Activated T-helper 1 cell treated with anti-CD3 and anti-CD28 coated beads, Interleukin-2, amount 50 U/mL, for 16 hours (primary cell): ENCODE measurements around the gene NRXN3.
"Not testable (repeated sequence)": the region's sequence is repeated elsewhere in the genome, so short reads cannot be mapped to it uniquely, and the experiment has no call there.

ENCODE experiments used
- DNase-seq, 2 donors: peaks; one replicate each; pipeline ENCODE4 v3.0.0-alpha.2; 2020; ENCODE audit warnings: low read depth in 1 of 2, low spot score in 1 of 2

Gene NRXN3

DNA sequence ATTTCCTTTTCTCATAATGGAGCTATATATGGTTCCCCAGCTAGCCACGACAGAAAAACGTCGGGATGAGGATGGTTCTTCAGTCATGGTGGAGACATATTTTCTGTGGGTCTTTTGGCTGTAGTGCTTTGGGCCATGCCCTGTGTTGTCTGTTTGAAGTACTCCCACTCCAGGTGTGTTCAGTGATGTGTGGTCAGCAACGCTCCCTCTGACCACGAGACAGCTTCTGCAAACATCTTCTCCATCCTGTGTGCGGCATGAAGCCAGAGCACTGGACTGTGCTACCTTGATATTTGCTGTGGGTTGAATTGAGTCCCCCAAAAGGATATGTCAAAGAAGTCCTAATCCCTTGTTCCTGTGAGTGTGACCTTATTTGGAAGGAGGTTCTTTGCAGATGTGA, 931.2 kb downstream of the NRXN3 start:
- DNase-seq, result no peak

DNA sequence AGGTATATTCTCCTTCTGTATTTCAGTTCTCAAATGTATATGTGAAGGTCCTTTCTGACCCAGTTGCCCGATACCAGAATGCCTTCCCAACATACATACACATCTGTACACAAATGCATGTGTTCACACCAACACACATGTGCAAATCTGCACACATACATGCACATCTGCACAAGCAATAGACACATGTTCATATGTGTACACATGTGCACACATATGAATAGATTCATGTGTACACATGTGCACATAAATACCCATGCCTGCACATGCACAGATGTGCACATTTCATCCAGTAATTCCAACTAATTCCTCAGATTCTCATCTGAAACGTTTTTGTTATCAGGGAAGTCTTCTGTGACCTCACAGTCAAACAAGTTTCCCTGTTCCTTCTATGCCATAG, 933.6 kb downstream of the NRXN3 start:
- no peak for DNase-seq

DNA sequence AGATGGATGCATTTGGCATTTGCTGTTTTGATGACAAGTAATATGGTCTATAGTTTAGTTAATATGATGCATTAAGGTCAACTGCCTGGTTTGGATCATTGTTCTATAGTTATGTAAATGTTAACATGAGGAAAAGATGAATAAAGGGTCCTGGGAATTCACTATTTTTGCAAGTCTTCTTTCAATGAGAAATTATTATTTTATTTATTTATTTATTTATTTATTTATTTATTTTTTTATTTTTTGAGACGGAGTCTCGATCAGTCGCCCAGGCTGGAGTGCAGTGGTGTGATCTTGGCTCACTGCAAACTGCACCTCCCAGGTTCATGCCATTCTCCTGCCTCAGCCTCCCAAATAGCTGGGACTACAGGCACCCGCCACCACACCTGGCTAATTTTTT, 940.4 kb downstream of the NRXN3 start:
- DNase-seq, result not testable (repeated sequence)

DNA sequence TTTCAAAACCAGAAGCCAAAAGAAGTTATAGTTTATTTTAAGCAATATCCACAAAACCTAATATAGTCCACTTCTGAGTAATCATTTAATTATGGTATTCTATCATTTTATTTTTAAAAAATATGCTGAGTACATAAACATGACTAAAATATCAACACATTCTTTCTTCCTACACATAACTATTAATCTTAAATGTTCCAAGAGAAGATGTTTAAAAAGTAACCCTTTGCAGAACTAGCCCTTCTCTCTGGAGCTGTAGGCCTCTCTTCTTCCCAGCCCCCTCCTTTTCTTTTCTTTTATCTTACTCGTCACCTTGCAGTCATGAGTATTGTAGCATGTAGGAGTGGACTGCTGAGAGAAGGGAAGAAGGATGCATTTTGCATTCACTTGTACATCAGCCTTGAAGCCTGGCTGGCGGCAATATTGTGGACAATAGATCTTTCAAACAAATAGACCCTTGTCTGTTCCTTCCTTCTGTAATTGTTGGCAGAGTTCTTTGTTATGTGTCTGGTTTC, 941.9 kb downstream of the NRXN3 start:
- DNase-seq, result no peak

DNA sequence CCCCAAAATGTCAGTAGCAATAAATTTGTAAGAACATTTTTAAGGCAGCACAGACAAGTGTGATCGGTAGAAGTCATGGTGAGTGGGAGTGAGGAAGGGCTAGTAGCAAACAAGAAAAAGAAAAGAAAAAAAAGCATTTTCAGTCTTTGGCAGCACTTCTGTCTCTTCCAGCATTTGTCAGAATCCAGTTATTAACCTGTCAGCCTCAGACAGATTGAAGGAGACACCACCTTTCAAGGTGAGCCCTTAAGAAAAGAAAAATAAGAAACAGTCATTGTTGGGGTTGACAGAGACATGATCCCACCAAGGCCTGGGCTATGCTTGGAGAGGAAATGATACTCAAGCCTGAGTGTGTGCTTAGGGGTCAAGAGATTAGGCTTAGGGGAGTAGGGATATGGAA, 947.4 kb downstream of the NRXN3 start:
- no peak for DNase-seq

DNA sequence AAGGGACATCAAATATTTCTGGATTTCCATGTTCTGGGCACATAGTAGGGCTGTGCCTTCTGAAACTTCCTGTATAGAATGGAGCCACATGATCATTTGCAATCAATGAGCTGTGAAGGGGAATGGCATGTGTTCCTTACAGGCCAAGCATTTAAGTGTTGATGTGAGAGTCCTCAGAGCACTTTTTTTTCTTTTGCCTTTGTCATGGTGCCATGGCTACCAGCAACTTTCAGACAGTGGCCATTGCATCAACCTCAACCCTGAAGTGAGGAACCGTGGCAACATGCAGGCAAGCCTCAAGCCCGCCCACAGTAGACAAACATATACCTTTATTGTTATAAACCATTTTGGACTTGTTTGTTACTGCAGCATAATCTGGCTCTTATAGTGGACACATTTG, 948.1 kb downstream of the NRXN3 start:
- DNase-seq, result no peak

DNA sequence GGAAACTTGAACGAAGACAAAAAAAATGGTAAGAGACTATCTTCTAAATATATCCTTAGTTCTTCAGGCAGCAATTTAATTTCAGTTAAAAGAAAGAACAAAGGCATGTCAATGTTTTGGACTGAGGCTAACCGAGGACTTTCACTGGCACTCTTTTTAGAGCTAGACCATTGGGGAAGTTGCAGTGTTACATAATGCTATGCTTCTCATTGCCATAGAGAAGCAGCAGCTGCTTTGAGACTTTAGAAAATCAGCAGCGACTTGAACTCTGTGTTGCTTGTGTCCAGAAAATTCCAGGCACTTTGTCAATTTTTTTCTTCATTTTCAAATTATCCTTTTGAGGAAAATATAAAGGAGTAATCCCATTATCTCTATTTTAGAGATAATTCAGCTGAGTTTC, 964.2 kb downstream of the NRXN3 start:
- DNase-seq, result no peak

DNA sequence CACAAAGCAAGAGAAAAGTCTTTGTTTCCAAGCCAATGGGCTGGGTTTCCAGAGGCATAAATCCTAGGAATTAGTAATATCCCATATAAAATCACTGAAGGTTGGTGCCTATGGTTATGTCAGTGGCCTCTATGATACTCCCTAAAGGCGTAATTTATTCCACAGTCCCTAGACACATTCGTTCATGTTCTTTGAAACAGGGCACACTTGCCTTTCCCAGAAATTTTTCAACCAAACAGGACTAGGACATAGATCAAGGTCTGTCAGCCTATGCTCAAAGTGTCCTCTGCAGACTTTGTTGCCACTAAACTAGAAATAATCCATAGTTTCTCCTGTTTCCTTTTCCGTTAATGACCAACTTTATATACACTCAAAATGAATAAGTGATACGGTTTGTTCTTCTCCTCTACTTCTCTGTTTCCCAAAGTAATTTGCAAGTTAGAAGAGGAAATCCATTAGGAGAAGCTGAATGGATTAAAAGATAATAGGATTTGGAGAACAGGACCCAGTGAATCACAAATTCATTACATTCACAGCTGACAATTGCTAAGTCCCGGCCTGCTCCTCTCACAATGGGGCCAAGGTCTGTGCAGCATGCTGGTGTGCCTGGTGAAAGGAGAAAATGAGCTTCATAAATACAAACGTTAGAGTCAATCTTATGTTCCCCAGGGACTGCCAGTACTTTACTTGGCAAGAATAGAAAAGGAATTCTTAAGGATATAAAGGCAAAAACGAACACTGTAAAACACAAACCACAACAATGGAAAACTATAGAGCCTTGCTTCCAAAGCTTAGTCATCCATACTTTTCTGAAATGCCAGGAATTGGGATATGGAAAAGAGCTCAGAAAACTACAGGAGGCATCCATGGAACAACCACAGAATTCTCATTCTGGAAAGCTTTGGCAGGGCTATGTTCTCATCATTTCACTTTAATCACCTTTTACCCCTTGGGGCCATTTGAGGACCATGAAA, 966.2 kb downstream of the NRXN3 start:
- DNase-seq, result no peak

DNA sequence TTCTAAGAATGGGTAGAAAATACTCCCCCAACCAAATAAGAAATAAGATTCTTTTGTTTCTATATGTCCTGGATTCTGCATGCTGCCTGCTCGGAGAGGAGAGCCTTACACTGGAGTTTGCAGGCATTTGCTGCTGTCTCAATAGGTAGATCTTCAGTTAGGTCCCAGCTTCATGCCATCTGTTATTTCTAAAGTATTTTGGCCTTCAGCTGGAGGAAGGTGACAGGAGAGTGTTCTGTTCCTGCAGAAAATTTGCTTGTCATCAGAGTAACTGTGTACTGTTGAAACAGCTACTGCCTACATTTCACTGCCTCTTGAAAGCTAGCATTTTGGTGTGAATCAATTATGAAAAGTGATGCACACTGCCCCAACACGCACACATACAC, 966.9 kb downstream of the NRXN3 start:
- no peak for DNase-seq

DNA sequence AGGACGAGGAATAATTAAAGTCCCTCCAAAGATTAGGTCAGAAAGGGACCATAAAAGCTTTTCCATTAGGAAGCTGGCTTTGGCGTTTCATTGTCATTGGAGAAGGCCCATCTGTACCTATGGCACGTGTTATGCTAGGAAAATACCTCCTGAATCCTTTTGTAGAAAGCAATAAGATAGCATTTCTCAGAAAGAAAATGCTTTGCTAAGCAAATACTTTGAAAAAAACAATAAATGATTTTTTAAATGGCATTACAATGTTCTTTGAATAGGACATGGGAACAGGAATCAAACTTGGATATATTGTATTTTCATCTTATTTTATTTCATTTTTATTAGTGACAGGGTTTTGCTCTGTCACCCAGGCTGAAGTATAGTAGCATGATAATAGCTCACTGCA, 967.7 kb downstream of the NRXN3 start:
- DNase-seq, result no peak

DNA sequence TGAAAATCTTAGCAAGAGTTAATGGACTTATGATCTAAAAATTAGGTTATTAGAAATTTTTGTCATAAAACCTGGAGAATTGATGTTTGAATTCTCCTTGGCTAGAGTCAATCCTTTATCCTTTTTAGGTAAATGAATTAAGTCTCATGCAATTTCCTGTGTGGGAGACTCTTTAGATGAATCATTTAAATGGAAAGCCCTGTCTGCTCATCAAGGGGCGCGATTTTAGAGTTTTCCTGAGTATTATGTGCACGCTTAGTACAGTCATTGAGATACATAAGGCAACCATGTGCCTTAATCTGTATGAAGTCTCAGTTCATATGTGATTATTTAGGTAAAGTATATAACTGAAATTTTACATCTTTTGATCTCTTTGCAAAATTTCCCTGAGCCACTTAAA, 974.7 kb downstream of the NRXN3 start:
- DNase-seq, result no peak

DNA sequence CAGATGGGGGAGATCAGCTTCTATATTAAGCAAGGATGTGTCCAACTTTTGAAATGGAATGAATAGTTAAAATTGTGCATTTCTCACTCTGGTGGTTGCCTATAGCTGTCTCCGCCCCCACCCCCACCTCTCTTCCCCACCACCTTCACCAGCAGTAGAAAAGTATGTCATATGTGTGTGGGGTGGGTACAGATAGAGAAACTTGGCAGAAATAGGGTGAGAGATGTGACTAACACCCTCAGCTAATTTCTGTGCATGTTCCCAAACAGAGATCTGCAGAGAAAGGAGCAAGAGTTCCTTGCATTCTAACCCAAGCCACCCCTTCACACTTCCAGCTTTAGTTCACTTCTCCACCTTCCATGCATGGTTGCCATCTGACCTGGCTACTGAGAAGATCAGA, 980.1 kb downstream of the NRXN3 start:
- DNase-seq, result no peak

DNA sequence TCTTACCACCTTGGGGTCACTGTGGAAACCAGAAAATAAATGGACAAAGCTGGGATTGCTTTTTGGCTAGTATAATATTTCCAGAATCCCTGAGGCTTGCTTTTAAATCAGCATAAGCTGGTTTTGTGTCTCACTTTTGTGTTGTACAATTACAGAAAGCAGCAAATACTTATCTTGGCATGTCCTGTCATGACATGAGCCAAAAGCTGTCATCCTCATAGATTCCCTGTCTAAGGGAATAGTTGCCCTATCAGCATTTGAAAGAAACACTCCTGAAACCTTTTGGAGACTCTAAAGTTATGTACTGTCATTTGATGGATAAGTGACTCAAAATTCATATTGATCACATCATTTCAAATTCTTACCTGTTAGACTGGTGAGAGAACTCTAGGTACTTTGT, 987.2 kb downstream of the NRXN3 start:
- no peak for DNase-seq

DNA sequence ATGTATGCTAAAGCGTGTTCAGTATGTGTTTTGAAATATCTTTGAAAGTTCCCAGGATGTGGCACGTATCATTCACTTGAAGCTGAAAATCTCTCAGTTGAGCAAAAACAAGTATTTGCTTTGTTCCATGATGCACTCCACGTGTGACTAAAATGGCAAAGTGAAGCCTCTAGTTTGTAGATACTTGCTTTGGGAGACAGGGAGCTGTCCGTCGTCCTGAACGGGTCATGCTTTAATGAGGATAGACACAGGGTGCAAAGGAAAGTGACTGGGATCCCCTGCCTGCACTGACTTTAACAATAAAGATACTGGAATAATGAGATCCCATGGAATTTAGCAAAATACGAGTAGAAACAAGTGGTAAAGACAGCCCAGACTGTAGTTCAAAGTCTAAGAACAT, 991.4 kb downstream of the NRXN3 start:
- no peak for DNase-seq

DNA sequence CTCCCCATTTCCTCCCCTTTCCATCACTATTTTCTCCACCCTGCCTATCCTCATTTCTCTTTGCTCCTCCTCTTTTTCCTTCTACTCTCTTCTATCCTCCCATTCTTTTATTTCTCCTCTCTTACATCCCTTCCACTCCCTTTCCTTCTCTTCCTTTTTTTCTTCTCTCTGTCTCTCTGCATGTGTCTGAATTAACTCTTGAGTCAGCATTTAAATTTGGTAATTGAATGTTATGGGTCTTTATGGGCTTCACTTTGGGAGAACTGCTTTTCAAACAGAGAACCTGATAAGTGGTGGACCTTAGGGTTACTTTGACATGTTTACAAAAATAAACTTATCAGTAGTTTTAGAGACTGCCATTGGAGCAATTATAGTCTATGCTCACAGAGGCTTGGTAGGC, 992.7 kb downstream of the NRXN3 start:
- DNase-seq, result no peak

DNA sequence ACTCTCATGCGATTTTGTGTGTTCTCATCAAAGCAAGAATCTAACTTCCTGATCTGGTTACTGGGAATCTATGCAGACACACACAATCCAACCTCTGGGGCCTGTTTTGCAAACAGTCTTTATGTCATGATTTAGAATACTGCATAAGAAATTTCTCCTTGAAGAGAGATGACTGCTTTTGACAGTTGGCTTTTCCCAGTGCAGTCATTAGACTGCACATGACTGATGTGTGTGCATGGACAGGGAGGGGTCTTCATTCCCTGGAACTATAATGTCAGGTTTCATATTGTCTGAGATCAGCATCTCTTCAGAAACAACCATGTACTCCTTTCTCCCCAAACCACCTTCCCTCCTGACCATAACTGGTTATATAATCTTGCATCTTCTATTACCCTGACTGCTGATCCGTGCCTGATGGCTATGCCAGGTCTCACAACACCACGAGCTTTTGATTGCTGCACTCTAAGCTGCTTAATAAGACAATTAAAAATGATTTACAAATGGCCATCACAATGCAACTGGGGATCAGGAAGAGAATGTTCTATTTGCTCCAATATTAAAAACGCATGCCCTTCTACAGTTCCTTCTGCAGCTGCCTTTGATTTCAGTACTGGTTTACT, 995.4 kb downstream of the NRXN3 start:
- no peak for DNase-seq

DNA sequence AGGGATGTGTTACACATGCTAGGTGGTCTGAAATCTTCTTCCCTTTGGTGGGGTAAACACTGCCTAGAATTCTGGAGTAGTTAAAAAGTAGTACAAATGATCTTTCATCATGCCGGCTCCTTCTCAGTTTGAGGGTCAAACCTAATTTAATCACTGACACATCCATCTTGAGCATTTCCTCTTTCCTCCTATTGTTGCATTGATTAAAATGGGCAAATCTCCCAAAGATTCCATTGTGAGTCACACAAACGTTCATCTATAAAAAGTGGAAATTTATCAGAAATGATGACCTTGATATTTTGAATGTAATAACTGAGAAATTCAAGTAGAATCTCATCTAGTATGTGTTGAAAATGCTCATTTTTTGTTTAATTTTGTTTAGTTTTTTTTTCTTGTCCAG, 996.0 kb downstream of the NRXN3 start:
- no peak for DNase-seq

DNA sequence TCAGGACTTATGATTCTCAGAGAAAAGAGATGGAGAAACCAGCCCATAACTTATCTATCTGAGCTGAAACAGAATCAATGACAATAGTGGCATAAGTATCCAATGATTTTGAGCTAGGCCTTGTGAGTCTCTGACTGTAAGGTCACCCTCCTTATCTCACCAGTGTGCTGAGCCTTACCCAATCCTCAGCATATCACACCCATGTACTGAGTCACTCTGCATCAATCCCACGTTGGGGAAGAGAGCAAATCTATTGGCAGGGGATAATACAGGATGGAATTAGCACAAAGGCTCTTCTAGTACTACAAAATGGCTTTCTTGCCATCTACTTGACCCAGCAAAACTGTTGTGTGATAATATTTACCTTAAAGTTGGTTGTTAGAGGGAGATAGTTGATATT, 997.8 kb downstream of the NRXN3 start:
- DNase-seq, result no peak

DNA sequence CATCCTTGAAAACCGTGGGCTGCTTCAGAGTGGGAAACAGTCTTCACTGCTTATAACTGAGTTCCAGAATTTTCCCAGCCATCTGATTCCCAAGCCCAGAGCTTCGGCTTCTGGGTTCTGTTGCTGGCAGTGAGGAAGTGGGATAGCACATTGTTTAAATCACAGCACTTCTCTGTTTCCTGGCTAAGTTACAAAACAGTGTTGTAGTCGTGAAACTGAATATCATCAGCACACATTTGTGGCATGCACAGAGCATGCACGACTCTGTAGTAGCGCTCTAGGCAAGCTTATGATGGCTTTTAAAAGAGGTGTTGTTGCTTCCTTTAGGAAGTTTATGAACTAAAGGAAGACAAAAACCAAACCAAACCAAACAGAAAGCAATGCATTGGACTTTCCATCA, 1005.5 kb downstream of the NRXN3 start:
- DNase-seq, result no peak

DNA sequence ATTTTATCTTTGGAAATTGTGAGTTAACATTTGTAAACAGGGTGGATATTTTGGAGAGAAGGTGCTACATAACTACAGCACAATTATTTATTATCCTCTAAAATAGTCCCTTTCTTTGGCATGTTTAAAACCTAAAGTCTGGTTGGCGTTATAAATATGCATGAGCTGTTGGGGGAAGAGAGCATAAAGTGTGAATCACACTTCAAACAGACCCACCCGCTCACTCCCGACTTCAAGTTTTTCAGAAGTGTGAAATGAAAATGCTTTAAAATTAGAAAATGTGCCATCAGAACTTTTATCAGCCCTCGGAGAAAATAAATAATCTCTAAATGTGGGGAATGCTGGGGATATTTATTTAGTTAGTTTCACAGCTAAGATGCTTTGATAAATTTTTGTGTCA, 1006.9 kb downstream of the NRXN3 start:
- DNase-seq, result no peak

DNA sequence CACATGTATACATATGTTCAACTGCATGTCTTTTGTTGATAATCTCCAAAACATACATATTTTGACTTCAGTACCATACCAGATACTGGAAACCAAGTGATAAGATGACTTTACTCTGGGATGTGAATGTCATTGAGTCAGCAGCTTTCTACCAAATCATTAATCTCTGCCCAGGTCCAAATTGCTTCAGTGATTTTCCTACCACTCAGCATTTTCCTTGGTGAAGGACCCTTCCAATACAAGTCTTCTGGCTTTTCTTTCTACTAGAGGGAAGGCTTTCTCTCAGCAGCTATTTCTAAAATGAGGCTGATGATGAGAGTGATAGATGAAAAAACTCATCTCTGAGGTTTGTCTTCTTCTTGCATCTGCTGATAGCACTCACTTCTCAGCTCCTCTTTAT, 1008.5 kb downstream of the NRXN3 start:
- no peak for DNase-seq

DNA sequence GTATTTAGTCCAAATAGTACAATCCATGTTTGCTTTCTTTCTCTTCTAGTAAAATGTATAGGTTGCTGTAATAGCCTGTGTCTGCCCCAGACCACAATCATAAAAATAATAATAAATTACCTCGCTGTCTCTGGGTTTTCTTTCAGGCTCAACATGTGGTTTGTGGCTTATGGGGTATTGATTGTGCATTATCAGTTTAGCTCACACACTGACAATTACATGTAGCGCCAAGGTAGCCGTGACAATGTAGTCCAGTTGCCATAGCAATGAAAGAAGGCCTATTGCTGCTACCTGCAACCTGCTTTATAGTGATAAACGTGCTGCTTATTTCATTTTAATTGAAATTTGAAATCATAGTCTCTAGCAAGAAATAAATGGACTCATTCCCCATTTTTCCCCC, 1009.8 kb downstream of the NRXN3 start:
- no peak for DNase-seq

DNA sequence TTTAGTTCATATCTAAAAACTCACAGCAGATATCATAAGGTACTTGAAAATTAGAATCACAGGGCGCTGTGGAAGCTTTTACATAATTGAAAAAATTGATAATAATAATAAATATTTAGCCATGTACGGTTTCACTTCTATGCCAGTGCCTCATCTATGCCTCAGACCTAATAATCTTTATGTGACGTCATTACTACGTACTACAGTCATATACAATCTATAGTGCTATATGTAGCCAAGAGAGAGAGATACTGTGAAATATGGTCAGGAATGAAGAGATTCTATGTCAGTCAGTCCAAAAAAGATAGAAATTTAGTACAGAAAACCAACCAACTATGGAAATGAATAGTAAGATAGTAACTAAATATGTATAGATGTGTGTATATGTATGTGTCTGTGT, 1010.5 kb downstream of the NRXN3 start:
- DNase-seq, result no peak
